ENCODE data around the gene MTOR. TPM values are rescaled to one million over a fixed set of nuclear protein-coding genes. Genes with fewer than 3 reads are reported as not detected.

MTOR gene
- total RNA-seq, 1 donor from 2014 or later = 34.9 TPM

GRCh38 chr1:11058026-11058425 is 204.3 kb downstream of the MTOR start:
- H3K27me3 ChIP-seq (ENCODE audit: low read depth) = peaks cover 2% of the 10 kb centered on the region
- H3K36me3 ChIP-seq = peaks cover 30% of the 10 kb centered on the region
- intact Hi-C loops (cut with micrococcal nuclease) = no loop called here
- no peaks in the 10 kb centered on the region for H3K9me3 ChIP-seq (replicated peaks)
- no peak overlapping the region for H3K4me3 ChIP-seq
- no peak for DNase-seq
- no peak overlapping the region for H3K27ac ChIP-seq (replicated peaks)
- TF ChIP-seq CTCF (IDR thresholded peaks at IDR 0.05; ENCODE audit: borderline replicate concordance) = no peak
- H3K4me1 ChIP-seq = peaks cover 31% of the 10 kb centered on the region

GRCh38 chr1:11057477-11057876 is 204.9 kb downstream of the MTOR start:
- H3K4me3 ChIP-seq = no peak overlapping the region
- peaks cover 36% of the 10 kb centered on the region for H3K4me1 ChIP-seq
- no peak for DNase-seq
- intact Hi-C loops (cut with micrococcal nuclease) = no loop called here
- TF ChIP-seq CTCF (IDR thresholded peaks at IDR 0.05; ENCODE audit: borderline replicate concordance) = no peak
- no peaks in the 10 kb centered on the region for H3K9me3 ChIP-seq (replicated peaks)
- H3K36me3 ChIP-seq = peaks cover 30% of the 10 kb centered on the region
- H3K27ac ChIP-seq (replicated peaks) = no peak overlapping the region
- H3K27me3 ChIP-seq (ENCODE audit: low read depth) = peaks cover 8% of the 10 kb centered on the region

Other genes starting within 250 kb of the MTOR start
- gene TARDBP, start 249.9 kb downstream of the MTOR start, total RNA-seq = 95.5 TPM
- gene MASP2, start 215.3 kb downstream of the MTOR start, total RNA-seq = not detected
- 53.9 TPM for gene SRM, start 202.5 kb downstream of the MTOR start, total RNA-seq
- gene EXOSC10, start 162.7 kb downstream of the MTOR start, total RNA-seq = 17.1 TPM
- gene ANGPTL7, start 73.2 kb downstream of the MTOR start, total RNA-seq = 1.1 TPM
- 9.6 TPM for gene UBIAD1, start 10.6 kb upstream of the MTOR start, total RNA-seq
- not detected for gene DISP3, start 216.6 kb upstream of the MTOR start, total RNA-seq